Mesothelial cell of epicardium (in vitro differentiated cells): Measurements from ENCODE around the gene TSSK6. TPM values are rescaled to one million over a fixed set of nuclear protein-coding genes. Genes with fewer than 3 reads are reported as not detected.

Source experiments
- DNase-seq, 2 experiments: peaks; one replicate each; pipeline ENCODE4 v3.0.0; 2021; ENCODE audit warnings: low spot score in 2 of 2; ENCODE audit not compliant: unreplicated experiment in 2 of 2
- H3K27ac Mint-ChIP-seq: 2 replicates; pipeline ENCODE4 v1.8.0; 2021; ENCODE audit warnings: mixed read lengths
- H3K27me3 Mint-ChIP-seq: 2 replicates; pipeline ENCODE4 v1.8.0; 2021; ENCODE audit warnings: low read depth, mixed read lengths
- H3K36me3 Mint-ChIP-seq: 2 replicates; pipeline ENCODE4 v1.8.0; 2021; ENCODE audit warnings: mixed read lengths
- H3K4me1 Mint-ChIP-seq: 2 replicates; pipeline ENCODE4 v1.8.0; 2021; ENCODE audit warnings: mixed read lengths
- H3K4me3 Mint-ChIP-seq: 2 replicates; pipeline ENCODE4 v1.8.0; 2021; ENCODE audit warnings: mild to moderate bottlenecking, moderate library complexity, mixed read lengths
- H3K9me3 Mint-ChIP-seq: 2 replicates; pipeline ENCODE4 v1.8.0; 2021; ENCODE audit warnings: mixed read lengths
- CTCF ChIP-seq: fragments of 200-600 bp; sonication (generic); IDR thresholded peaks from one replicate; pipeline ENCODE4 v1.5.0; 2021; ENCODE audit warnings: antibody characterized with exemption; ENCODE audit not compliant: unreplicated experiment
- total RNA-seq: library from RNA; stranded (reverse); gene quantifications from 3 replicates; pipeline ENCODE4 v1.2.1, GENCODE V29; 2021

TSSK6 gene
- total RNA-seq, 1 donor from 2014 or later, result 2.1 TPM

DNA sequence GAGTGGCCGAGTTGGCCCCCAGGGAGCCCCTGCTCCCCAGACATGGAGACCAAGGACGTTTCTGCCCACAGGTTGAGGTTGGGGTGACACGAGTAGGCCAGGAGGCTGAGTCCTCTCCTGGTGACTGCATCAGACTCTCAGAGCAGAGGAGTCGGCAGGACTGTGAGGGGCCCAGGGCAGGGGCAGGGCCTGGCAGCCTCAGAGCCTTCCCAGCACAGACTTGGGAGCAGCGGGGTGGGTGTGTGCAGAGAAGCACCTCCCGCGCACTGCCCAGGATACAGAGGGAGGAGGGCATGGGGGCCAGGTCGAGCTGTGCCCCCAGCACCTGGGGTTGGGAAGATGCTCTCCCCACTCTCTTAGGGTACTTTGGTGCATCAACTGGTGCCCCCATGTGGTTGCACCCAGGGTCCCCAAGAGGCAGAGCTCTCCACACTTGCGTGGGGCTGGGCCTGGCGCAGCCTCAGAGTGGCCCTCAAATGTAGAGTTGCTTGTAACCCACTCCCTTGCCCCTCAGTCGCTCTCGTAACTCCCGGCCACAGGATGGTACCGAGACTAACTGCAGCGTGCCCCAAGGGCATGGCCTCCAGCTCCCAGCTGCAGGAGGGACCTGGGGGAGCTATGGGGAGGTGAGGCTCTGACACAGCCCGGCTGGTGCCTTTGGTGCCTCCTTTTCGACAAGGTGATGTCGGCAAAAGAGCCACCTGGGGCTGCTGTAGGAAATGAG lies 15.9 kb downstream of the TSSK6 start:
- Mint-ChIP-seq H3K4me1 (no peaks in the 10 kb centered on the region), H3K27ac (no peak overlapping the region), H3K4me3 (no peak overlapping the region), H3K36me3 (peaks cover 42% of the 10 kb centered on the region), H3K9me3 (no peaks in the 10 kb centered on the region), H3K27me3 (no peaks in the 10 kb centered on the region)
- no peak for TF ChIP-seq CTCF
- DNase-seq, result no peak

DNA sequence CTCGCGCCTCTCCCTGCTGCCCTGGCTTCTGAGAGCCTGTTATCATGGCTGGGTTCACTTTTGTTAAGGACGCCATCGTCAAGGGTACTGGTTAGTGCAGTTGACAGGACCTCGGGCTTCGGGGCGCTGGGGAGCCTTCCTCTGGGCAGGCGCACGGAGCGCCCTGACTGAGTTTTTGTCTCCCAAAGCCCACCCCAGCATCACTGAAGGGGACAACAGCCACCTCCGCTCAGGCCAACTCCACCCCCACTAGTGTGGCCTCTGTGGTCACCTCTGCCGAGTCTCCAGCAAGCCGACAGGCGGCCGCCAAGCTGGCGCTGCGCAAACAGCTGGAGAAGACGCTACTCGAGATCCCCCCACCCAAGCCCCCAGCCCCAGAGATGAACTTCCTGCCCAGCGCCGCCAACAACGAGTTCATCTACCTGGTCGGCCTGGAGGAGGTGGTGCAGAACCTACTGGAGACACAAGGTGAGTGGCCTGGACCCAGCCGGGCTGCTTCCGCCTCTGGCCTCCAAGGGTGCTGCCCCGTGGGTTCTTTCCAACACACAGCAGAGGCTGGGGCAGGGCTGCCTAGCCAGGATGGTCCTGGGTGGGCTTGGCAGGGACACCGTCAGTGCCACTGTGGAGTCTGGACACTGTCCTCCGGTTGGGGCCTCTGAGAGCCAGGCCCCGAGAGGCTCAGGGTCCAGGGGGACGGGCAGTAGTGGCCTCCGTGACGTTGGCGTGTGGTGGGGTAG lies 16.9 kb downstream of the TSSK6 start:
- no peak overlapping the region for H3K4me3 Mint-ChIP-seq

DNA sequence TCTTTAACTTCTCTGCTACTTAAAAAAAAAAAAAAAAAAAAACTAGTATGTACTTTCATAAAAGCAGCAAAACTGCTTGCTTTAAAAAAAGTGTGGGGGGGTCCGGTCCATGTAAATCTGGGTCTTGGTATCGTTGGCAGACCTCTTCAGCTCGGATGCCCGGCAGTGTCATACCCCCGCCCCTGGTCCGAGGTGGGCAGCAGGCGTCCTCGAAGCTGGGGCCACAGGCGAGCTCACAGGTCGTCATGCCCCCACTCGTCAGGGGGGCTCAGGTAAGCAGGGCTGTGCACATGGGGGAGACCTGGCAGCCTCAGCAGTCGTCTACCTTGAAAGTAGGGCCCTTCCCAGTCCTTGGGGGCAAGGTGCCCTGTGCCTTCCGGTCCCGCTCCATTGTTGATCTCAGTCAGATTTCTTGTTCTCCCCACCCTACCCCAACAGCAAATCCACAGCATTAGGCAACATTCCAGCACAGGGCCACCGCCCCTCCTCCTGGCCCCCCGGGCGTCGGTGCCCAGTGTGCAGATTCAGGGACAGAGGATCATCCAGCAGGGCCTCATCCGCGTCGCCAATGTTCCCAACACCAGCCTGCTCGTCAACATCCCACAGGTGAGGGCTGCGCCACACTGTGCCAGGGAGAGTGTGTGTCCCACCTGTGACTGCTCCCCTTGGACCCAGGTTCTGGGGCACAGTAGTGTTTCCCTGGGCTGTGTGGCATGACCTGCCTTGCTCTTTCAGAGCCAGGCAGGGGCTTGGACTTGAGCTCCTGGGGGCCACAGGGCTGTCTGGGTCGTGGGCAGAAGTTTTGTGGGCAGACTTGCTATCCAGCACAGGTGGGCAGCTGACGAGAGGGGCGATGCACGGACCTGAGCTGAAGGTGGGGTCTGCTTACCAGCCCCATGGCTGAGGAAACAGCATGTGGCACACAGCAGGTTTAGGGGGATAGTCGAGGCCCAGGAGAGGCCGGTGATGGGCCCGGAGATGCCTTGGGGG lies 19.4 kb downstream of the TSSK6 start:
- DNase-seq, result no peak
- no peaks in the 10 kb centered on the region for H3K27me3 Mint-ChIP-seq
- peaks cover 18% of the 10 kb centered on the region for H3K36me3 Mint-ChIP-seq
- H3K4me1 Mint-ChIP-seq, result no peaks in the 10 kb centered on the region
- H3K9me3 Mint-ChIP-seq, result no peaks in the 10 kb centered on the region
- no peak for TF ChIP-seq CTCF
- H3K4me3 Mint-ChIP-seq, result no peak overlapping the region
- no peak overlapping the region for H3K27ac Mint-ChIP-seq

More for the DNA sequence above, 16.9 kb downstream of the TSSK6 start:
- no peaks in the 10 kb centered on the region for H3K27me3 Mint-ChIP-seq
- H3K4me1 Mint-ChIP-seq, result no peaks in the 10 kb centered on the region
- H3K9me3 Mint-ChIP-seq, result no peaks in the 10 kb centered on the region
- no peak for TF ChIP-seq CTCF
- peaks cover 36% of the 10 kb centered on the region for H3K36me3 Mint-ChIP-seq
- no peak for DNase-seq
- H3K27ac Mint-ChIP-seq, result no peak overlapping the region

GRCh38 chr19:19493841-19494546 lies 21.4 kb downstream of the TSSK6 start:
- no peak overlapping the region for H3K27ac Mint-ChIP-seq

More at GRCh38 chr19:19493841-19494546, 21.4 kb downstream of the TSSK6 start:
- no peak overlapping the region for H3K4me3 Mint-ChIP-seq
- H3K27me3 Mint-ChIP-seq, result no peaks in the 10 kb centered on the region
- no peaks in the 10 kb centered on the region for H3K9me3 Mint-ChIP-seq
- H3K4me1 Mint-ChIP-seq, result peaks cover 15% of the 10 kb centered on the region
- no peak for TF ChIP-seq CTCF
- no peak for DNase-seq
- peaks cover 15% of the 10 kb centered on the region for H3K36me3 Mint-ChIP-seq
